Sigmoid colon (tissue), 7 donors: ENCODE data around the gene CCDC57. TPM values are rescaled to one million over a fixed set of nuclear protein-coding genes. Genes with fewer than 3 reads are reported as not detected.

Experiments used
- DNase-seq: peaks from one replicate; pipeline ENCODE4 v3.0.0-alpha.2; 2019
- H3K27ac ChIP-seq, 4 donors: fragments of 200-600 bp; sonication (generic); one replicate each; pipeline ENCODE4 v1.5.1; 2016 to 2019; ENCODE audit warnings: mild to moderate bottlenecking in 1 of 4
- H3K27me3 ChIP-seq, 3 donors: fragments of 200-600 bp; sonication (generic); one replicate each; pipeline ENCODE4 v1.5.1; 2019; ENCODE audit warnings: mild to moderate bottlenecking in 1 of 3
- H3K36me3 ChIP-seq, 4 donors: fragments of 200-600 bp; sonication (generic); one replicate each; pipeline ENCODE4 v1.5.1; 2016 to 2019
- H3K4me1 ChIP-seq, 4 donors: fragments of 200-600 bp; sonication (generic); one replicate each; pipeline ENCODE4 v1.5.1; 2017 to 2019
- H3K4me3 ChIP-seq, 4 donors: fragments of 200-600 bp; sonication (generic); one replicate each; pipeline ENCODE4 v1.5.1; 2017 to 2019; ENCODE audit warnings: mild to moderate bottlenecking in 2 of 4, moderate library complexity in 1 of 4
- H3K9me3 ChIP-seq, 4 donors: fragments of 200-600 bp in 3 of 4; sonication (generic) in 3 of 4; one replicate each; pipeline versions ENCODE4 v1.5.1 to v1.6.1; 2013 to 2019
- CTCF ChIP-seq, 4 experiments: fragments of 450-650 bp in 3 of 4; fragments of 200-600 bp in 1 of 4; IDR thresholded peaks; one replicate each; pipeline ENCODE4 v1.5.1; 2016 to 2019; ENCODE audit warnings: antibody characterized with exemption in 4 of 4, mild to moderate bottlenecking in 3 of 4, moderate library complexity in 2 of 4
- EP300 ChIP-seq, 4 donors: sonication (generic); formaldehyde crosslinking; IDR thresholded peaks; one replicate each; pipeline ENCODE4 v1.6.1; 2017; ENCODE audit warnings: antibody characterized with exemption in 4 of 4
- POLR2A ChIP-seq, 2 donors: fragments of 450-650 bp; IDR thresholded peaks; one replicate each; pipeline ENCODE4 v1.6.1; 2016; ENCODE audit warnings: antibody characterized with exemption in 2 of 2, mild to moderate bottlenecking in 2 of 2, moderate library complexity in 2 of 2
- POLR2AphosphoS5 ChIP-seq, 4 donors: sonication (generic); formaldehyde crosslinking; IDR thresholded peaks; one replicate each; pipeline ENCODE4 v1.6.1; 2017; ENCODE audit warnings: antibody characterized with exemption in 4 of 4
- WGBS, 2 donors: extraction: QIAGEN DNeasy Blood & Tissue Kit; methylation state at CpG; one replicate each; pipeline ENCODE4 v1.1.7; 2013; 5-methylcytosine and 5-hydroxymethylcytosine counted together
- intact Hi-C: fragments of 100-400 bp; cut with DNase I; formaldehyde crosslinking; loops from one replicate; pipeline ENCODE4 v1.15.1; 2023
- polyA plus RNA-seq, 3 donors: library from polyadenylated mRNA; stranded (reverse); fragments of 200-250 nt; gene quantifications; one replicate each; pipeline ENCODE4 v1.2.3, GENCODE V29; 2013
- total RNA-seq, 4 donors: library from RNA; depleted of rRNA; stranded (reverse); fragments of >200 nt; gene quantifications; one replicate each; pipeline ENCODE4 v1.1.0, GENCODE V29; 2016
- donor health status: healthy with polysubstance abuse.
- donor health status: Bipolar disorder and iron deficiency.
- donor health status: healthy.

The CCDC57 gene
- total and polyA plus RNA-seq, 7 donors: 13.3 to 47.8 (median 24.4) TPM

- intact Hi-C loops: no loop called here
- no peaks in the 10 kb centered on the region for H3K4me1 ChIP-seq
- 90 to 93% methylated on average over 25 of the region's 25 CpGs for WGBS, 2 donors
- H3K27me3 ChIP-seq: no peaks in the 10 kb centered on the region
- peaks cover 81 to 100% (median 94%) of the 10 kb centered on the region in 4 donors for H3K36me3 ChIP-seq
- no peak overlapping the region for H3K27ac ChIP-seq
- H3K9me3 ChIP-seq: no peaks in the 10 kb centered on the region
- no peak for TF ChIP-seq CTCF (IDR thresholded peaks at IDR 0.05)
- TF ChIP-seq POLR2AphosphoS5 (IDR thresholded peaks at IDR 0.05): no peak
- TF ChIP-seq POLR2A (IDR thresholded peaks at IDR 0.05): no peak
- TF ChIP-seq EP300 (IDR thresholded peaks at IDR 0.05): no peak
- DNase-seq: no peak
- no peak overlapping the region for H3K4me3 ChIP-seq
Observed at GRCh38 chr17:82085931-82086764, 126.5 kb downstream of the CCDC57 start.

GRCh38 chr17:82085031-82085861, 127.4 kb downstream of the CCDC57 start:
- TF ChIP-seq POLR2AphosphoS5 (IDR thresholded peaks at IDR 0.05) (no peak), CTCF (IDR thresholded peaks at IDR 0.05) (no peak), POLR2A (IDR thresholded peaks at IDR 0.05) (no peak)
- no peak for DNase-seq
- H3K36me3 ChIP-seq: peaks cover 81 to 100% (median 95%) of the 10 kb centered on the region in 4 donors
- H3K27me3 ChIP-seq: no peaks in the 10 kb centered on the region
- H3K4me3 ChIP-seq: no peak overlapping the region
- WGBS, 2 donors: 91 to 92% methylated on average over 49 of the region's 49 CpGs
- H3K4me1 ChIP-seq: no peaks in the 10 kb centered on the region
- no peak overlapping the region for H3K27ac ChIP-seq
- intact Hi-C loops: no loop called here
- no peaks in the 10 kb centered on the region for H3K9me3 ChIP-seq

- H3K27me3 ChIP-seq: no peaks in the 10 kb centered on the region
- no peak overlapping the region for H3K27ac ChIP-seq
- intact Hi-C loops: no loop called here
- WGBS, 2 donors: 94 to 95% methylated on average over 31 of the region's 31 CpGs
- peaks cover 78 to 100% (median 93%) of the 10 kb centered on the region in 4 donors for H3K36me3 ChIP-seq
- H3K4me3 ChIP-seq: no peak overlapping the region
- TF ChIP-seq POLR2AphosphoS5 (IDR thresholded peaks at IDR 0.05) (no peak), CTCF (IDR thresholded peaks at IDR 0.05) (no peak), POLR2A (IDR thresholded peaks at IDR 0.05) (no peak), EP300 (IDR thresholded peaks at IDR 0.05) (no peak)
- H3K4me1 ChIP-seq: no peaks in the 10 kb centered on the region
- no peaks in the 10 kb centered on the region for H3K9me3 ChIP-seq
- DNase-seq: no peak
Observed at GRCh38 chr17:82084373-82085030, 128.1 kb downstream of the CCDC57 start.

- TF ChIP-seq EP300 (IDR thresholded peaks at IDR 0.05): no peak
- no peak for TF ChIP-seq CTCF (IDR thresholded peaks at IDR 0.05)
- TF ChIP-seq POLR2A (IDR thresholded peaks at IDR 0.05): no peak
- WGBS, 2 donors: 93 to 94% methylated on average over 55 of the region's 55 CpGs
- Histone ChIP-seq H3K27me3 (no peaks in the 10 kb centered on the region), H3K36me3 (peaks cover 70 to 100% (median 92%) of the 10 kb centered on the region in 4 donors), H3K4me1 (no peaks in the 10 kb centered on the region), H3K9me3 (no peaks in the 10 kb centered on the region), H3K27ac (no peak overlapping the region), H3K4me3 (no peak overlapping the region)
- no peak for DNase-seq
- intact Hi-C loops: no loop called here
Observed at GRCh38 chr17:82083533-82084359, 128.9 kb downstream of the CCDC57 start.
